ENCODE data around the gene POFUT2.

Gene POFUT2

DNA sequence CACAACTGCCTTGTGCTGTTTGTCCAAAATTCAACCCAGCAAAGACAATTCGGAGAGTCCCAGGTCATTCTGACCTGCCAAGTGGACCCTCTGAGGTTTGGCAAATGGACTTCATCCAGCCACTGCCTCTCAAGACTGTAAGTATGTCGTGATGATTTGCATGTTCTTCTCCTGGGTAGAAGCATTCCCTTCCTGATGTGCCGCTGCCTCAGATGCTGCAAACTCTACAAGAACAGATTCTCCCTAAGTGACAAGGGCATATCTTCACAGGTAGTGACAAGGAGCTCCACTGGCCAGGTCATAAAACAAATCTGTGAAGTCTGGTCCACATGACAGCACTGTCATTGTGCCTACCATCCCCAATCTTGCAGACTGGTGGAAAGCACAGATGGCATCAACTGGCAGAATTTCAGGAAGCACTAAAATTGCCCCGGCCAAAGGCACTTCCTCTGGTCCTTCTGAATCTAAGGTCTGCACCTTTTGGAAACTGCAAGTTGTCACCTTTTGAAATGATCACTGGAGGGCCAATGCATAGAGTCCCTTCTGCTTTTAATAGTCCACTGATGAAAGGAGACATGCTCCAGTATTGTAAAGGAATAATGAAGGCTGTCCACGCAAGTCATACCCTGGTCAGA, 27.4 kb downstream of the POFUT2 start:
- no peak for DNase-seq

DNA sequence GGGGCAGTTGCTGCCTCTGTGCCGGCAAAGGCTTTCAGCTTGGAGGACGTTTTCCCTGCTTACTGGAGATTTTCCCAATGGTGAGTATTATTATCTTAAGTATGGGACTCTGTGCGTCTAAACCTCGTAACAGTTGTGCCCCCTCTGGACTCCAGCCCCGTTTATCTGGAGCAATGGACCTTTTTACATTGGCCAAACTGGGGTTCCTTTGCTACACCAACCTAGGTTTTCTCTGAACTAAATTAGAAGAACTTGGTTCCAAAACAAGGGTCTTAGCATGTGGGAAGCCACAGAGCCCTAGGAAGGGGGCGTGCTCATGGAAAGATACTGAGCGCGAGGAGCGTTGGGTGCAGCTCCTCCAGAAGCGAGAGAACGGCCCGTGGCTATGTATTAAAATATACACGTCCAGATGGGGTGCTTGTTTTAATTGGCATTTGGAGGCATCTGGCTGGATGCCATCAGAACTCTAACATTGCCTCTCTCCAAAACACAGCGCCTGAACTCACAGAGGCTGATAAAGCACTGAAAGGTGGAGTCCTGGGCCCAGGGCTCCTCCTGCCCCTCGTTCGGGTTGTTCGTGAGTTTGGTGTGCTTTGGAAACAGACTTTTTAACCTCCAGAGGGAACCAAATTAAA, 28.4 kb downstream of the POFUT2 start:
- DNase-seq: no peak

DNA sequence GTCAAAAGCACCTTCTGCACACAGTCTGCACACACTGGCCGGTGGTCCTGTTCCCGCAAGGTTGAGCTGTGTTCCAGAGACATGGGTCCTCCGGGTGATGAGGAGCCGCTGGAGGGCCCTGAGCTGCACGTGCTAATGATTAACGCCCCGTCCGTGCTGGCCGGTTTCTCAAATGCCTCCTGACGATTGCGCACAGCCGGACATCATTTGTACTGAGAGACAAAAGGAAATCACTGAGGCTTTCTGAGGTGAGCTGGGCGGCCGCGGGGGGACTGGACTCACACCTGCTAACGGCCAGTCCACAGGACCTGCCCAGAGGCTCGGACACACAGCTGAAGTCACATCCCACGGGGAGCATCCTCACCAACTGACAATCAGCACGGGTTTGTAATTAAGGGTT, 29.2 kb downstream of the POFUT2 start:
- no peak for DNase-seq

DNA sequence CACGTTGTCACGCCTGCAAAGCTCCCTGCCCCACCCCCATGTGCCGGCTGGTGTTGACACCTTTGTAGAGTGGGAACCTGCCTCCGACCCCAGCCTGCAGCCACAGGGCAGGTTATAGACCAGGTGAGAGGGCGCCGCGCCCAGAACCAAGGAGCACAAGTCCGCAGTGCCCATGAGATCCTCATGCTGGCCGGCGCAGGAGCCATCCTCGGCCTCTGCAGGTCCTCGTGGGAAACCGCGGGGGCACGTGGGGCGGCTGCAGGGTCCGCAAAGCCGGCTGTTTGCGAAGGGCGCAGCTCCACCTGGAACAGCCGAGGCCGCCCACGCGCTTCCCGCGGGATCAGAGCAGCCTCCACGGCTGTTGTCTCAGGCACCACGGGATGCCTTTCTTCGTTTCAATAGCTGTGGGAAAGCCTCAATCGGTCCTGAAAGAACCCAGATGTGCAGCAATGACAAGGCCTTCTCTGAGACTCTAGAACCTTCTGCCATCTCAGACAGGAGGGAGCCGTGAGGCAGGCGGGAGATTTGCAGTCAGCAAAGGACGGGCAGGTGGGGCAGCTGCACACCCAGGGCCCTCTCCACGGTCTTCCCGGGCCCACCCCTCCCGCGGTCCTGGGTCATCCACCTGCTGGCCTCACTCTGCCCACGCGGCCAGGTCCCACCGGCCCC, 29.9 kb downstream of the POFUT2 start:
- no peak for DNase-seq

DNA sequence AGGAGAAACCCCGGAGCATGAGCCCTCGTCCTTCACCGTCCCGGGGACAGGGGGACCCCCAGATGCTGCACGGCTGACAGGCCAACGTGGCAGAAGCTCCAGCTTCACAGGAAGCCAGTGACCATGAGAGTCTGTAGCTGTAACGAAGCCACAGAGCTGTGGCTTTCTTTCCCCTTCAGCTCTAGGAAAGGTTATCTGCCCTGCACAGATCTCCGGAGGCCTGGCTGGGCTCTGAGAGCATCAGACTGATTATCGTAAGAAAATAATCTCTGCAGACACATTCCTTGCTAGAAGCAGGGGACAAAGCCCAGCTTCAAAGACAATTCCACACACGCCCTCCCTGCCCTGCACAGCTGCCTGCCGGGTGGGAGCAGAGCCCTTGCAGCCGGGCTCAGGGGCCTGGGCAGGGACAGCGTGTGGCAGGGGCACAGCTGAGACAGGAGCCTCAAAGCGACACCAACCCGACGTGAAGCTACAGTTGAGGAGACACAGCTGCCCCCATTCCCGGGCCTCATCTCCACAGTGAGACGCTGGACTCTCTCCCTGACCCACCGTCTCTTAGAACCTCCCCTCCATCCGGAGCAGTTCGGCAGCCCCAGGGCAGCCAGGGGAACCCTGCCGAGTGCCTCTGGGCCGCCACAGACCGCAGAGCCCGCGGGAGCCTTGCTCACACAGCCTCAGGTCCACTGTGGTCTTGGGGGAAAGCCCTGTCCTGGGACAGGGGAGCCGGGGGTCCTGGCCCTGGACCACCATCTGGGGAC, 30.6 kb downstream of the POFUT2 start:
- DNase-seq: no peak

DNA sequence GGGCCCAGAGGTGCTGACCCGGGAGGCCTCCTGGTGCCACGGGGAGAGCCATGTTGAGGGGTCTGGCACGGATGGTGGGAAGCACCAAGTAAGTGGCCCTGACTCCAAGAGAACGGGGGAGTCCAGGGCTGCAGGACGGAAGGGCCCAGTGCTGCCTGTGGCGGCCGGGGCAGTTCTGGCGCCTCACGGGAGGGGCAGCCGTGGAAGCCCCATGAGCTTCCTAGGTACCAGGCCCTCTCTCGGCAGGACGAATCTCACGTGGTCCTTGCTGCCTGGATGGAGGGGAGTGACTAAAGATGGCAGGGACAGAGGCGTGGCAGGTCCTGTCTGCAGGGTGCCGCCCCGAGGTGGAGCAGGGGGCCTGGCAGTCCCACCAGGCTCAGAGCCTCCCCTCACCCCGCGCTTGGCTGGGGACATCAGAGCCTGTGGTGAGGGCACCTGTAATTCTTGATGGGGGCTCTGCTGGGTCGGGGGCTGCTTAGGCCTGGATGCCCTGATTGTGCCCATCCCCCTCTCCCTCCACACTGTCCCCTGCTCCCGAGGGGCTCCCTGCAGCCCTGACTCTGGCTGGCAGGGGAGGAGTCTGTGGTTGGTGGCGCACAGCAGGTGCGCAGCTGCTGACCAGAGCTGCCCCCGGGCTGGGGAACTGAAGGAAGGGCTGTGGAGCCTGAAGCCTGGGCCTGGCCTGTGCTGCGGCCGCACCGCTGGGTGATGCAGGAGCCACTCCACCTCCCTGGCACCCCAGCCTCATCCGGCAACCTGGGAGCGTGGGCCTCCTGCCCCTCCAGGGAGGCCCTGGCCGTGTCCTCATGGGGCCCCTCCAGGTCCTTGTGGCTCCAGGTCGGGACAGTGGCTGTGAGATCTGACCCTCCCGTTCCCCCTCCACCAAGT, 31.4 kb downstream of the POFUT2 start:
- DNase-seq: no peak

DNA sequence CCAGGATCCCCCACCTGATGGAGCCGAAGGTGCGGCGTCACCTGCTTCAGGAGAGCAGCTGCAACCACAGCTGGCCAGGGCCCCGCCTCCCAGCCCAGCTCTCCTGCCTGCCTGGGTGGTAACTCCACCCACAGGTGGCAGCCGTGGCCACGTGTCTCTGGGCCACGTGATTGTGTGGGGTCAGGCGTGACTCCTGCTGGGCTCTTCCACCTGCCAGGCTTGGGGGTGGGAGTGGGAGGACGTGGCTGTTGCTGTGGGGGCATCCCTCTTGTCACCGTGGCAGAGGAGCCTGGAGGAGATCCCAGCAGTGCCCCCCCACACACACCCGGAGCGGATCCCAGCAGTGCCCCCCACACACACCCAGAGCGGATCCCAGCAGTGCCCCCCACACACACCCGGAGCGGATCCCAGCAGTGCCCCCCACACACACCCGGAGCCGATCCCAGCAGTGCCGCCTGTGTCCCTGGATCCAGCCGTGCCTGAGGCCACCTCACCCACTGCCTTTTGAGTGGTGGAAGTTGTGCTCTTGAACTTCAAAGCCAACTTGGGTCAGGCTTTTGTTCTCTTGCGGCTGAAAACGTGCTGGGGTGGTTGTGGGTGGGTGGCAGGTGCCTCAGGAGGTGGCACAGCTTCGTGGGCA, 32.2 kb downstream of the POFUT2 start:
- DNase-seq: no peak

DNA sequence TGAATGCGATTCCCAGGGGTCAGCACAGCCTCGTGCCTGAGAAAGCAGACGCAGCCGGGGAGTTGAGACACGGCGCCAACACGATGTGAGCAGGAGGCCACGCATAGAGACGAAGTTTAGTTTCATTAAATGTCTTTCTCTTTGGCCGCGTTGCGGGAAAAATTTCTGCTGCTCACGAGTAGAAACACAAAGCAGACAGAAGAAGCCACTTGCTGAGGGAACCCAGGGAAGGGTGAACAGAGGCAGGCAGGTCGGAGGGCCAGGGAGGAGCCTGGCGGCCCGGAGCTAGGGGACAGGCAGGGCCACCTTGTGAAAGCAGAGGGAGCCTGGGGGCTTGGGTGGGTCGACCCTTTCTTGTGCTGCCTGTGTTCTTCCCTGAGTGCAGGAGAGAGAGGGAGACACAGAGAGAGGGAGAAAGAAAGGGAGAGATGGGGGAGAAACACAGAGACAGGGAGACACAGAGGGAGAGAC, 33.2 kb downstream of the POFUT2 start:
- no peak for DNase-seq

DNA sequence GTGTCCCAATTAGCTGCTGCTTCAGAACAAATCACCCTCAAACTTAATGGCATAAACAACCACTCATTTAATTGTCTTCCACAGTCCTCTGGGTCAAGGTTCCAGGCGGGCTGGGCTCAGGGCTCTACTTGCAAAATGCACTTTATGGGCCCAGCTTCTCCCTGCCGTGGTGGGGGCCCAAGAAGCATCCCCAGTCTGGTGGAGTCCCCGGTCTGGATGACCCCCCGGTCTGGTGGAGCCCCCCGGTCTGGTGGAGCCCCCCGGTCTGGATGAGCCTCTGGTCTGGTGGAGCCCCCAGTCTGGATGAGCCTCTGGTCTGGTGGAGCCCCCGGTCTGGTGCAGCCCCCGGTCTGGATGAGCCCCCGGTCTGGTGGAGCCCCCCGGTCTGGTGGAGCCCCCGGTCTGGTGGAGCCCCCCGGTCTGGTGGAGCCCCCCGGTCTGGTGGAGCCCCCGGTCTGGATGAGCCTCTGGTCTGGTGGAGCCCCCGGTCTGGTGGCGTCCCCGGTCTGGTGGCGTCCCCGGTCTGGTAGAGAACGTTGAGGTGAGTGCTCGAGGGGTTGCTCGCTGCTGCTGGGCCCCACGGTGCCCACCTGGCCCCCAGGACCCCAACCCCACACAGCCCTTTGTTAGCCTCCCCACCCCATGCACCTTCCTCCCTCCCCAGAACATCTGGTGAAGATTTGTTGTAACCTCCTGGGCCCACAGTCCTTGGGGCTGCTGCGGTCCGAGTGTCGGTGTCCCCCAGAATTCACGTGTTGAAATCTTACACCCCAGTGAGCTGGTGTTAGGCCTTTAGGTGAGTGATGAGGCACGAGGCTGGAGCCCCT, 33.8 kb downstream of the POFUT2 start:
- DNase-seq: no peak

DNA sequence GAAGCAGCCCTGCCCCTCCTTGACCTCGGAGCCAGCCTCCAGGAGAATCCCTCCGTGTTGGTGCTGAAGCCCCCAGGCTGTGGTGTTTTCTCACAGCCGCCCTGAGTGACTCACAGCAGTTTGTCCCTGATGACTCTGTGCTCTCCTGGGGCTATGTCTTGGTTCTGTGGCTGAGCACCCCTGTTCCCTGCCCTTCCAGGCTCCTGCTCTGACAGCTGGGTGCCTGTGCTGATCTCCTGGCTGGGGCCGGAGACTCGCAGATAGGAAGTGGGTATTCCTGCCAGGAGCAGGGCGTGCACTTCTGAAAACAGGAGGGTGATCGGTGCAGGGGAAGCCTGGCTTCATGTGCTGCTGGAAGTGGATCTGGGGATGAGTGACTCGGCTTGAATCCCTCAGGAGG, 34.5 kb downstream of the POFUT2 start:
- DNase-seq: no peak

DNA sequence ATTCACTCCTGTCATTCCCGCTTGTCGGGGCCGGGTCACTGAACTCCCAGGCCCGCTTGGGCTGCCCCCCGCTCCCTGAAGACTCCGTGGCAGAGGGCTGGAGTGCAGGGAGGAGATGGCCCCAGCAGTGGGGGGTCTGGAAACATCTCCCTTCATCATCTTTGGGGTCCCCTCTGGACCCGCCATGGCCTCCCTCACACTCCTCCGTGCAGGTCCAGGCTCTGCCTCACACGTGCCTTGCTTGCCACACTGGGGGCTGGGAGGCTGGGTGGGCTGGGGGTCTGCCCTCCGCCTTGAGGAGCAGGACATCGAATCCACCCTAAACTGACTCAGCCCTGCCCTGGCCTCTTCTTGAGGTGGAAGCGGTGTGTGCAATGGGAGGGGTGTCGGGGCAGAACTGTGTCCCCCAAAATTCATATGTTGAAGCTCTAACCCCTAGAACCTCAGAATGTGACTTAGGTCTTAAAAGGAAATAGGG, 35.2 kb downstream of the POFUT2 start:
- no peak for DNase-seq

DNA sequence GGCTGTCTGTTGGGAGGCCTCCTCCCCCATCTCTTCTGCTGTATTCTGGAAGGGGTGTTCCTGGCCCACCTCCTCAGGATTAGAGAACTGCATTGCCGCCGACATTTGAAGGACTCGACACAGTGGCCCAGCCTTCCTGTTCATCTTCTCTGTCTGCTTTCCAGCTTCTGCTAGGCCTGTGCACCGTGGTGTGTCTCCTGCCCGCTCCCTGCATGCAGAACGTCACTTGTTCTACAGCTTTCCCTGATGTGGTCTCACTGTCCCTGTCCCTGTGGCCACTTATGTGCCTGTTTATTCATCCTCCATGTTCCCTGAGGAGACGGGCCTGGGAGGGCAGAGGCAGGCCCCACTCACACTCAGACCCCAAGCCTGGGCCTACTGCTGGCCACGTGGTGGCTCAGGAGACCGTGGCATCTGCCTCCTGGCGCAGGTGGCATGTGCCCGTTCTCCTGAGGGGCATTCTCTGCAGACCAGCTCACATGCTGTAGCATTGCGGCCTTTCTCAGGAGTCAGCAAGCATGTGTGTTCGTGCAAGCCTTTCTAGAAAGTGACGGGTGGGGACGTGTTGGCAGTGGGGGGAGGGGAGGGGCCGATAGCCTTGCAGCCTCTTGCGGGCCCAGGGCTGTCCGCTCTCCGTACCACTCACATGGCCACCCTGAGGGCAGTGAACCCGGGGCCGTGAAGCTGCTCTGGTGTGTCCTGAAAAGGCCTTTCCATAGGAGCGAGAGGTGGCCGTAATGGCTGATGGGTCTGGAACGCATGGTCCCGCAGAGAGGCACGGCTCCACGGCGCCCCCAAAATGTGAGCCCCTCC, 35.9 kb downstream of the POFUT2 start:
- no peak for DNase-seq

DNA sequence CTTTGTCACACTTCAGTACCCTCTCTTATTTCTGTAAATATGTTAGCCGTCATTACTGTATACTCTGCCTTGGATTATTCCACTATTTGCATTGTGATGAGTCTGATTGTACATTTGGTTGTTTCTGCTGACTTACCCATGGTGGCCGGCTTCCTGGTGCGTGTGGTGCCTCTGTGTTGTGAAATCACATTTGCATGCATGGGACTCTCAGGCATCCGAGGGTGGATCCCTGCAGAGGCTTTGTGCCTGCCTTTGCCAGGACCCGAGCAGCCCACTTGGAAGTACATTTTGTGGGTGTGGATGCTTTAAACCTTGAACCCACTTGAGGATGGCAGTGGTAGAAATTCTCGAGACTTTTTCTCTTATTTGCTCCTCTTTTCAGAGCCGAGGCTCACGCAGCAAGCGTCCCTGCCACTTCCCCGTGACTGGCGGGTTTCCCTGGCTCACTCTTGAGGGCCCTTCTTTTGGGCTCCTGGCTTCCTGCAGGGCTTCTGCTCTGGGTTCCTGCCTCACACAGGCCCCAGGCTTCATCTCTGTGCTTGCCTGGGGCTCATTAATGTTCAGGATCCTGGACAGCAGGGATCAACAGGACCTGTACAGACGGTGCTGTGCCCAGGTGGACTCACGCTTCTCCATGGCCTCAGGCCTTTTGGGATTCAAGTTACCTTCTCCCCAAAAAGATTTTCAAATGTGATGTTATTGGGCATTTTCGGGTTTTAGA, 36.6 kb downstream of the POFUT2 start:
- no peak for DNase-seq

DNA sequence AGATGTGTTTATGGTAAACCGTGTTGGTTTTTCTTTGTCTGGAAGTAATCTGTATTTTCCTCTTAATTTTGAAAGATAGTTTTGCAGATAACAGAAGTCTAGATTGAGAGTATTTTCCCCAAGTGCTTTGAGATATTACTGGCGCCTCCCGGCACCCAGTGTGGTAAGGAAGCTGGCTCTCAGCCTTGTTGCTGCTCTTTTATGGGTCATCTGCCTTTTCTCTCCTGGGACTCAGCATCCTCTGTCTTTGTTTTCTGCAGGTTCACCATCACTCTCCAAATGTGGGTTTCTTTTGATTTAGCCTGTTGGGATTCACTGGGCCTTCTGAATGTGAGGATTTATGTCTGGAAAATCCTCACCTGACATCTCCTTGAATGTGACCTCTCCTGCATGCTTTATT, 37.4 kb downstream of the POFUT2 start:
- DNase-seq: no peak

DNA sequence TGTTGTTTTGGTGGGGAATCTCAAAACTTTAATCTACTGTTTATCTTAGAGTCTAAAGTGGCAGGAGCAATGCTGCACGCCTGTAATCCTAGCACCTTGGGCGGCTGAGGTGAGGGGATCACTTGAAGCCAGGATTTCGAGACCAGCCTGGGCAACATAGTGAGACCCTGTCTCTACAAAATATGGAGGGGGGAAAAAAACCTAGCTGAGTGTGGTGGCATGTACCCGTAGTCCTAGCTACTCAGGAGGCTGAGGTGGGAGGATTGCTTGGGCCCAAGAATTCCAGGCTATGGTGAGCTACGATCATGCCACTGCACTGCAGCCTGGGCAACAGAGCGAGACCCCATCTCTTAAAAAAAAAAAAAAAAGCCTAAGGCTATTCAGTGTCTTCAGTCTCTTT, 38.1 kb downstream of the POFUT2 start:
- DNase-seq: no peak

DNA sequence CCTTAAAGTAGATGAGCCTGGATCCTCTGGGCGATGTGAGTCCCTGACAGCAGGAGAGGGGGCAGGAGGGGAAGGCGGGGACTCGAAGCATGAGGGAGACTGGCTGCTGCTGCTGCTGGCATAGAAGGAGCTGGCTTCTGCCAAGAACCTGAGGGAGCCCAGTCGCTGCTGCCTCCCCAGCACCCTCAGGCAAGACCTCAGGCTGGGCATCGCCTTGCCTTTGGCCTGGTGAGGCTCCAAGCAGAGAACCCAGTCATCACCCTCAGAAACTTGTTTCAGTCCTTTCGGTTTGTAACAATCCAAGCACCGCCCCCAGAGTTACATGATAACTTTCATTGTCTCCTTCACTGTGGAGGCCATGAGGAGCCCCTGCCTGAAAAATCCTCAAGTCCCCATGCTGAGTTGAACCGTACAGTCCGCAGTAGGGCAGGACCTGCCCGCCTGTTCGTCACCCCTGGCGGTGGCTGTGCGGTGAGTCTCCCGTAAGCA, 38.8 kb downstream of the POFUT2 start:
- no peak for DNase-seq

DNA sequence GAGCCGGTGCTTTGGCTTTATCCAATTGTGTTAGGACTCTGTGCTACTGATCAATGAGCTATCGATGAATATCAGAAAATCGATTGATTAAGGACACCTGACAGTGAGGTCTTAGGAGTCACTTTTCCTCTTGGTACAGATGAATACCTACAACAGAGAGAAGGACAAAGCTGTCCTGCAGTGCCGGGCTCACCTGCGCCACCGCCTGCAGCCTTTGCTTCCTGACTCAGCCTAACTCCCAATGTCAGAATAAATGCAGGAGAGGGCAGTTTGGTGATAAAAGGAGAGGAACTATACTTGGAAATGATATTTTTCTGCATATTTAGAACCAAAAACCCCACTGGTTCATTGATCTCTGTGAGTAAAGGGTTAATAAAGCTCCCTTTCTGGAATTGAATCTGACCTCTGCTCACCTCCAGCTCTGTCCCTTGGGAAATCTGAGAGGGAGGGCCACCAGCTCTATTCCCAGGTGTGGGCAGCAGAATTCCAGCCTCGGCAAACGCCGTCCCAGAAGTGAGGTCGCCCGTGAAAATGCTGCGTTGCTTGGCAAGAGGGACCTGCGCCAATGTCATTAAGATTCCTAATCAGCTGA, 39.3 kb downstream of the POFUT2 start:
- no peak for DNase-seq

DNA sequence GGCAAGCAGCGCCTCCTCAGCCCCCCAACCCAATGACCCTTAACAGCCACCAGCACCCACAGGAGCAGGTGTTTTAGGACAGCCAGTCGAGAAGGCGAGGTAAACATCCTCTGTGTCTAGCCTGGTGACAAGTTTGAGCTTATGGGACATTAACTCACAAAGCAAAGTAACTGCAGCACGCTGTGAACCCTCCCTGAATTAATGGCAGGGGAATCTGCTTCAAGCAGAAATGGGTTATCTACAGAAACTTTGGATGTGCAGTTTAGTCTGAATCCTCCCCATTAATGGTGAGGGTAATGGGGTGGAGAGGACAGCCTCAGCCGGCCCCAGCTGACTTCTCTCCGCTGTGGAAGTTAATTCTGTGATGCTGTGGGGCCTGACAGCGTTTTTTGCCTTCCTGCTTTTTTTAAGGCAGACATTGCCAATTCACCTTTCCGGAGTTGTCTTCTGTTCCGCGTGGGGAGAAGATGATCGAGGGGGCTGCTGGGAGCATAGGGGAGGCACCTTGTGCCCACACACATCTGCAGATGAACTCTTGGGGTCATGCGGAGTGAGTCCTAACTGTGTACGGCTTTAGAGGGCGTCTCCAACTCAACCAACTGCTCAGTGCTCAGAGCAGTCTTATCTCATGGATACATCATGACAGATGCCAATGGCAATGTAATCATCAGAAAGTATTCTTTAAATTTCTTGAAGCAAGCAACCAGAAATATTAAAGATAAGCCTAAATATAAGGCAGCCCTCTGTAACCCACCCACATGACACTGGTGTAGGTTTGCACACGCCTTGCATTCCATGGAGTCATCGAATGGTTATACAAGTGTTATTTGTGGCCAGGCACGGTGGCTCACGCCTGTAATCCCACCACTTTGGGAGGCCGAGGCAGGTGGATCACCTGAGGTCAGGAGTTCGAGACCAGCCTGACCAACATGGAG, 41.0 kb downstream of the POFUT2 start:
- no peak for DNase-seq
